Osteocyte (in vitro differentiated cells): ENCODE measurements around the gene GRB14. TPM values are rescaled to one million over a fixed set of nuclear protein-coding genes. Genes with fewer than 3 reads are reported as not detected.

ENCODE experiments used
- DNase-seq: peaks from one replicate; pipeline ENCODE4 v3.0.0; 2021; ENCODE audit warnings: mixed read lengths; ENCODE audit not compliant: unreplicated experiment; ENCODE audit errors: extremely low spot score
- H3K27ac Mint-ChIP-seq: one replicate; pipeline ENCODE4 v1.8.0; 2021; ENCODE audit warnings: mild to moderate bottlenecking, mixed read lengths; ENCODE audit not compliant: unreplicated experiment
- H3K27me3 Mint-ChIP-seq: one replicate; pipeline ENCODE4 v1.8.0; 2021; ENCODE audit warnings: mixed read lengths; ENCODE audit not compliant: unreplicated experiment
- H3K36me3 Mint-ChIP-seq: one replicate; pipeline ENCODE4 v1.8.0; 2021; ENCODE audit warnings: mixed read lengths; ENCODE audit not compliant: unreplicated experiment
- H3K4me1 Mint-ChIP-seq: one replicate; pipeline ENCODE4 v1.8.0; 2021; ENCODE audit warnings: mixed read lengths; ENCODE audit not compliant: unreplicated experiment
- H3K4me3 Mint-ChIP-seq: one replicate; pipeline ENCODE4 v1.8.0; 2021; ENCODE audit warnings: mild to moderate bottlenecking, moderate library complexity, mixed read lengths; ENCODE audit not compliant: unreplicated experiment
- H3K9me3 Mint-ChIP-seq: one replicate; pipeline ENCODE4 v1.8.0; 2021; ENCODE audit warnings: mixed read lengths; ENCODE audit not compliant: unreplicated experiment
- total RNA-seq: library from RNA; stranded (reverse); gene quantifications from 2 replicates; pipeline ENCODE4 v1.2.1, GENCODE V29; 2021
- TF ChIP-seq, protein P1 (sequence below): fragments of 200-600 bp; sonication (generic); IDR thresholded peaks from 2 replicates; pipeline ENCODE4 v1.5.0; 2021; ENCODE audit warnings: antibody characterized with exemption, mild to moderate bottlenecking, moderate library complexity

GRB14 gene
- total RNA-seq, 1 donor from 2014 or later = 0.83 TPM

DNA sequence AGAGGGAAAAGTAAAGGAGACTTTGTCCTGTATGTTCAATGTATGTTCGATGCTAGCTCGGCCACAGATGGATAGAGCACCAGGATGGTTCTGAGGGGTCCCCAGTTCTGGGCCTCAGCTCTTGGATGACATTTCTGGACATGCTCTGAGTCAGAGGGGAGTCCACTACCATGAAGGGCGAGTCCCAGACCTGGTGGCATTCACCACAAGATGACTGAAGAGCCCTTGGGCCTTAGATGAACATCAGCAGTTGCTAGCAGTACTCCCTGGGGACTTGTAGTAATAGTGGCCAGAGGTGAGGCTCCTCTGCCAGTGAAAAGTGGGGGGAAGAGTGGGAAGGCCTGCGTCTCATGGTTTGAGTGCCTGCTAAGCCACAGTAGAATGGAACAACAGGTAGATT is 109.5 kb downstream of the GRB14 start:
- Mint-ChIP-seq H3K27me3 (no peaks in the 10 kb centered on the region), H3K4me1 (peaks cover 19% of the 10 kb centered on the region), H3K27ac (no peak overlapping the region), H3K9me3 (peaks cover 14% of the 10 kb centered on the region), H3K36me3 (peaks cover 7% of the 10 kb centered on the region), H3K4me3 (no peak overlapping the region)
- TF ChIP-seq, protein P1, sequence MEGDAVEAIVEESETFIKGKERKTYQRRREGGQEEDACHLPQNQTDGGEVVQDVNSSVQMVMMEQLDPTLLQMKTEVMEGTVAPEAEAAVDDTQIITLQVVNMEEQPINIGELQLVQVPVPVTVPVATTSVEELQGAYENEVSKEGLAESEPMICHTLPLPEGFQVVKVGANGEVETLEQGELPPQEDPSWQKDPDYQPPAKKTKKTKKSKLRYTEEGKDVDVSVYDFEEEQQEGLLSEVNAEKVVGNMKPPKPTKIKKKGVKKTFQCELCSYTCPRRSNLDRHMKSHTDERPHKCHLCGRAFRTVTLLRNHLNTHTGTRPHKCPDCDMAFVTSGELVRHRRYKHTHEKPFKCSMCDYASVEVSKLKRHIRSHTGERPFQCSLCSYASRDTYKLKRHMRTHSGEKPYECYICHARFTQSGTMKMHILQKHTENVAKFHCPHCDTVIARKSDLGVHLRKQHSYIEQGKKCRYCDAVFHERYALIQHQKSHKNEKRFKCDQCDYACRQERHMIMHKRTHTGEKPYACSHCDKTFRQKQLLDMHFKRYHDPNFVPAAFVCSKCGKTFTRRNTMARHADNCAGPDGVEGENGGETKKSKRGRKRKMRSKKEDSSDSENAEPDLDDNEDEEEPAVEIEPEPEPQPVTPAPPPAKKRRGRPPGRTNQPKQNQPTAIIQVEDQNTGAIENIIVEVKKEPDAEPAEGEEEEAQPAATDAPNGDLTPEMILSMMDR = no peak
- DNase-seq = no peak

DNA sequence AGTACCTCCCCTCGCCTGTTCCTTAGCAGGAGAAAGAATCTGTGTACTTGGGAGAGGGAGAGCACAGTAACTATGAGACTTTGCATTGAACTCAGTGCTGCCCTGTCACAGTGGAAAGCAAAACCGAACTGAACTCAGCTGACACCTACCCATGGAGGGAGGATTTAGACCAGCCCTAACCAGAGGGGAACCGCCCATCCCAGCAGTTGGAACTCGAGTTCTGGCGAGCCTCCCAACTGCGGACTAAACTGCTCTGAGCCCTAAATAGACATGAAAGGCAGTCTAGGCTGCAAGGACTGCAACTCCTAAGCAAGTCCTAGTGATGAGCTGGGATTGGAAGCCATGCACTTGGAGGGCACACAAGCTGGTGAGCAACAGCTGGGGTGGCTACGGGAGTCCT is 110.4 kb downstream of the GRB14 start:
- Mint-ChIP-seq H3K27ac (no peak overlapping the region), H3K36me3 (peaks cover 6% of the 10 kb centered on the region), H3K27me3 (no peaks in the 10 kb centered on the region), H3K4me3 (no peak overlapping the region), H3K4me1 (peaks cover 19% of the 10 kb centered on the region), H3K9me3 (peaks cover 12% of the 10 kb centered on the region)
- DNase-seq = no peak
- TF ChIP-seq, protein P1 = no peak

DNA sequence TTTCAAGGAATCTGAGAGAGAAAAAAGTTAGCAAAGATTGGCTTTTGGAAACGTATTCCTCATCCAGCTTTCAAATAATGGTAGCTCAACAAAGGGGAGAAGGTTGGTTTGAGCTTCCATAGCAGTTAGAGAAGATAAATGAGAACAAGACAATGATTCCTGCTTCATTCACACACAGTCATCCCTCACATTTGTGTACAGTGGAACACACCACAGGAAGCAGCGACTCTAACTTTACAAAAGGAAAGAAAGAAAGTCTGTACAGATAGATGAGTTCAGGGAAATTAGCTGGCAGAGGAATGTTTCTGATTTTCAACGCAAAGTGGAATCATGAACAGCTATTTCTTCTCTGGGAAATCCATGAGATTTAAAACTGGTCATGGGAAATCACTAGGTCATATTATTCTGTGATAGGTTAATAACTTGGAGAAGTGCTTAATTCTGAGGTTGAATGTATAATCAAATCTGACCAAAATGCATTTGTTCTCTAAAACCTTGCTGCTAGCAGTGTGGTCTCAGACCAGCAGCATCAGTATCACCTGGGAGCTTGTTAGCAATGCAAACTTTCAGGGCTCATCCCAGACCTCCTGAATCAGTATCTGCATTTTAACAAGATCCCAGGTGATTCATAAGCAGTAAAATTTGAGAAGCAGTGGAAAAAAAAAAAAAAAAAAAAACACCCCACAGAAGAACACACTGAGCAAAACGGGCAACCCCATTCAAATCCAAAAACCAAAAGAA is 112.0 kb downstream of the GRB14 start:
- Mint-ChIP-seq H3K27me3 (no peaks in the 10 kb centered on the region), H3K4me1 (peaks cover 10% of the 10 kb centered on the region), H3K36me3 (peaks cover 1% of the 10 kb centered on the region), H3K4me3 (no peak overlapping the region), H3K9me3 (no peaks in the 10 kb centered on the region), H3K27ac (no peak overlapping the region)
- TF ChIP-seq, protein P1 = no peak
- DNase-seq = no peak

- H3K4me3 Mint-ChIP-seq = no peak overlapping the region
- TF ChIP-seq, protein P1 = peak; percentile 22
- H3K9me3 Mint-ChIP-seq = no peaks in the 10 kb centered on the region
- no peaks in the 10 kb centered on the region for H3K27me3 Mint-ChIP-seq
- H3K36me3 Mint-ChIP-seq = no peaks in the 10 kb centered on the region
- H3K27ac Mint-ChIP-seq = no peak overlapping the region
- no peak for DNase-seq
- H3K4me1 Mint-ChIP-seq = no peaks in the 10 kb centered on the region
These were observed 117.0 kb downstream of the GRB14 start for GRCh38 chr2:164504253-164504652.

DNA sequence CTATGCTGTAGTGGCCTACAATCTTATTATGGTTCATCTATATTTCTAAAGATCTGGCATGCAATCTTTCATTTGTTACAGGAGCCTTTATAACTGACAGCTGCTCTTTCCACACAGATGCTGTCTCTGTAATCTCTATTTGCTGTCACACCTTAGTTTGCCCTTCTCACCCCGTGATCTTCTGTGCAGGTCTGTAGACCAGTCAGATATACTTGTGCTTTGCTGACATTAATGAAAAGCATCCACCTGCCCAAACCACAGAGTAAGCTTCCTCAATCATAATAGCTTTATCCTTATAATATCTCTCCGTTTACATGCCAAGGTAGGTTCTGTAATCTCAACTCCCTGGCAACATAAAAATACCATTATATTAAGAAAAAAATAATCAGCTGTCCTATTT is 122.4 kb downstream of the GRB14 start:
- H3K27me3 Mint-ChIP-seq = no peaks in the 10 kb centered on the region
- no peak for DNase-seq
- peaks cover 4% of the 10 kb centered on the region for H3K4me1 Mint-ChIP-seq
- H3K9me3 Mint-ChIP-seq = no peaks in the 10 kb centered on the region
- no peak overlapping the region for H3K27ac Mint-ChIP-seq
- H3K4me3 Mint-ChIP-seq = no peak overlapping the region
- H3K36me3 Mint-ChIP-seq = no peaks in the 10 kb centered on the region
- TF ChIP-seq, protein P1 = no peak
